T-helper 9 cell (primary cell): Measurements from ENCODE around the gene ANXA4.
A peak's percentile ranks its signal among the peaks of the same experiment; 100 is the strongest.

Source experiments
- DNase-seq: peaks from one replicate; pipeline ENCODE4 v3.0.0-alpha.2; 2020
- total RNA-seq, 2 donors: gene quantifications; one replicate each; lab custom pipeline; 2026; lab: John Stamatoyannopoulos, UW

Gene ANXA4
- total RNA-seq = 8.9 to 25.4 reads per million in 2 donors

- peak; percentile 48 for DNase-seq
These were observed at the start of gene ANXA4 for GRCh38 chr2:69741575-69742321. TSS of gene ANXA4 (plus strand) at chr2:69742134. CDS start at chr2:69781566, 39,432 bp downstream.

GRCh38 chr2:69692424-69692823, 49.5 kb upstream of the ANXA4 start:
- DNase-seq = no peak

- DNase-seq = peak; percentile 26
These were observed 48.7 kb upstream of the ANXA4 start for GRCh38 chr2:69693059-69693774.

GRCh38 chr2:69693775-69694450, 48.0 kb upstream of the ANXA4 start:
- peak; percentile 47 for DNase-seq

- no peak for DNase-seq
These were observed 46.8 kb upstream of the ANXA4 start for GRCh38 chr2:69694894-69695849.

GRCh38 chr2:69695850-69696216, 46.1 kb upstream of the ANXA4 start:
- no peak for DNase-seq

- DNase-seq = no peak
These were observed 41.6 kb upstream of the ANXA4 start for GRCh38 chr2:69700381-69700780.

- DNase-seq = no peak
These were observed 40.6 kb upstream of the ANXA4 start for GRCh38 chr2:69701100-69701945.

- DNase-seq = no peak
These were observed 38.7 kb upstream of the ANXA4 start for GRCh38 chr2:69703189-69703588.

- no peak for DNase-seq
These were observed 37.5 kb upstream of the ANXA4 start for GRCh38 chr2:69704446-69704845.

- DNase-seq = no peak
These were observed 32.6 kb upstream of the ANXA4 start for GRCh38 chr2:69709290-69709689.

- no peak for DNase-seq
These were observed 30.0 kb upstream of the ANXA4 start for GRCh38 chr2:69711971-69712370.

GRCh38 chr2:69714024-69714423, 27.9 kb upstream of the ANXA4 start:
- DNase-seq = no peak

- peak; percentile 89 for DNase-seq
These were observed 27.3 kb upstream of the ANXA4 start for GRCh38 chr2:69714539-69715220.

GRCh38 chr2:69715964-69716363, 26.0 kb upstream of the ANXA4 start:
- DNase-seq = no peak

- DNase-seq = no peak
These were observed 25.3 kb upstream of the ANXA4 start for GRCh38 chr2:69716555-69717120.

GRCh38 chr2:69717186-69717585, 24.7 kb upstream of the ANXA4 start:
- DNase-seq = no peak

GRCh38 chr2:69717861-69718273, 24.1 kb upstream of the ANXA4 start:
- no peak for DNase-seq

- DNase-seq = no peak
These were observed 23.5 kb upstream of the ANXA4 start for GRCh38 chr2:69718338-69718965.

GRCh38 chr2:69720404-69720803, 21.5 kb upstream of the ANXA4 start:
- DNase-seq = no peak
